ENCODE results near the gene PPARD. TPM values are rescaled to one million over a fixed set of nuclear protein-coding genes. Genes with fewer than 3 reads are reported as not detected.
"Not testable (repeated sequence)": the region's sequence is repeated elsewhere in the genome, so short reads cannot be mapped to it uniquely, and the experiment has no call there.

The PPARD gene
- total and polyA plus RNA-seq, 2 donors from 2014 or later, result 13.2 to 24.4 TPM

GRCh38 chr6:35330541-35331119, 11.7 kb upstream of the PPARD start:
- intact Hi-C loops (cut with DNase I), result no loop called here
- Histone ChIP-seq H3K27me3 (ENCODE audit: control insufficient read depth, insufficient read depth, low read length) (no peaks in the 10 kb centered on the region), H3K27ac (ENCODE audit: low read depth in 2 of 2, low read length in 2 of 2) (no peak overlapping the region), H3K9ac (ENCODE audit: low read length in 3 of 3) (no peak overlapping the region), H3K9me3 (ENCODE audit: control insufficient read depth in 2 of 3, insufficient read depth in 1 of 3, low read length in 3 of 3) (no peaks in the 10 kb centered on the region), H3K36me3 (ENCODE audit: control insufficient read depth in 2 of 3, insufficient read depth in 3 of 3, low read length in 3 of 3) (no peaks in the 10 kb centered on the region), H3K4me1 (ENCODE audit: control insufficient read depth in 2 of 3, insufficient read depth in 2 of 3, low read depth in 1 of 3, low read length in 3 of 3) (no peaks in the 10 kb centered on the region), H3K4me3 (ENCODE audit: low read length in 3 of 3) (no peak overlapping the region)
- DNase-seq (no peak), FAIRE-seq (no peak)
- TF ChIP-seq CTCF (IDR thresholded peaks at IDR 0.05; ENCODE audit: borderline replicate concordance, extremely low read depth, insufficient read depth), result no peak

GRCh38 chr6:35332074-35332887, 10.1 kb upstream of the PPARD start:
- TF ChIP-seq CTCF (IDR thresholded peaks at IDR 0.05; ENCODE audit: borderline replicate concordance, extremely low read depth, insufficient read depth), result peak; percentile 1
- peak in 3 of 5 donors; percentile 12 to 38 (median 24) for DNase-seq
- FAIRE-seq, result not testable (repeated sequence)

GRCh38 chr6:35341557-35341956, 801 bp upstream of the PPARD start:
- DNase-seq, result no peak
- FAIRE-seq, result no peak
- peaks cover 0 to 4% (median 0%) of the 10 kb centered on the region in 3 donors for H3K36me3 ChIP-seq (ENCODE audit: control insufficient read depth in 2 of 3, insufficient read depth in 3 of 3, low read length in 3 of 3)
- H3K27me3 ChIP-seq (ENCODE audit: control insufficient read depth, insufficient read depth, low read length), result no peaks in the 10 kb centered on the region
- no peak overlapping the region for H3K4me3 ChIP-seq (ENCODE audit: low read length in 3 of 3)
- no peak for TF ChIP-seq CTCF (IDR thresholded peaks at IDR 0.05; ENCODE audit: borderline replicate concordance, extremely low read depth, insufficient read depth)
- intact Hi-C loops (cut with DNase I), result loop anchor here (10.0 kb wide), 1 partner anchor 103 kb away; no protein-coding TSS in a partner anchor
- no peaks in the 10 kb centered on the region for H3K9me3 ChIP-seq (ENCODE audit: control insufficient read depth in 2 of 3, insufficient read depth in 1 of 3, low read length in 3 of 3)
- H3K4me1 ChIP-seq (ENCODE audit: control insufficient read depth in 2 of 3, insufficient read depth in 2 of 3, low read depth in 1 of 3, low read length in 3 of 3), result peaks cover 2 to 11% (median 6%) of the 10 kb centered on the region in 3 donors
- no peak overlapping the region for H3K9ac ChIP-seq (ENCODE audit: low read length in 3 of 3)
- no peak overlapping the region for H3K27ac ChIP-seq (ENCODE audit: low read depth in 2 of 2, low read length in 2 of 2)

More at GRCh38 chr6:35332074-35332887, 10.1 kb upstream of the PPARD start:
- H3K4me3 ChIP-seq (ENCODE audit: low read length in 3 of 3); H3K9me3 ChIP-seq (ENCODE audit: control insufficient read depth in 2 of 3, insufficient read depth in 1 of 3, low read length in 3 of 3); H3K9ac ChIP-seq (ENCODE audit: low read length in 3 of 3); intact Hi-C loops (cut with DNase I); H3K27ac ChIP-seq (ENCODE audit: low read depth in 2 of 2, low read length in 2 of 2); H3K27me3 ChIP-seq (ENCODE audit: control insufficient read depth, insufficient read depth, low read length); H3K4me1 ChIP-seq (ENCODE audit: control insufficient read depth in 2 of 3, insufficient read depth in 2 of 3, low read depth in 1 of 3, low read length in 3 of 3); H3K36me3 ChIP-seq (ENCODE audit: control insufficient read depth in 2 of 3, insufficient read depth in 3 of 3, low read length in 3 of 3): not testable (repeated sequence)
